Measurements from ENCODE around the gene FOXRED2.

GRCh38 chr22:36470162-36470993 lies 36.5 kb downstream of the FOXRED2 start:
- TF ChIP-seq CTCF (IDR thresholded peaks at IDR 0.05) = peak; percentile 95
- TF ChIP-seq ZFX (IDR thresholded peaks at IDR 0.05; ENCODE audit: borderline replicate concordance) = no peak

All from 22Rv1 (cell line).